Mesodermal cell (in vitro differentiated cells): ENCODE data around the gene GDPD5.

ENCODE experiments used
- H3K27ac ChIP-seq: 2 replicates; pipeline ENCODE4 v1.7.0; 2013; ENCODE audit warnings: mild to moderate bottlenecking, low read depth, low read length, moderate library complexity; ENCODE audit not compliant: severe bottlenecking
- H3K36me3 ChIP-seq: 2 replicates; pipeline ENCODE4 v1.7.1; 2013; ENCODE audit warnings: mild to moderate bottlenecking, low read length, moderate library complexity; ENCODE audit not compliant: control insufficient read depth, insufficient read depth
- H3K4me1 ChIP-seq: one replicate; pipeline ENCODE4 v1.7.1; 2013; ENCODE audit warnings: mild to moderate bottlenecking, low read length; ENCODE audit not compliant: insufficient read depth, control insufficient read depth, poor library complexity, severe bottlenecking
- H3K4me3 ChIP-seq: 2 replicates; pipeline ENCODE4 v1.7.0; 2013; ENCODE audit warnings: low read length, control low read depth, mild to moderate bottlenecking; ENCODE audit not compliant: insufficient read depth, poor library complexity, severe bottlenecking; ENCODE audit errors: extremely low read depth
- H3K9me3 ChIP-seq: 2 replicates; pipeline ENCODE4 v1.7.1; 2013; ENCODE audit warnings: mild to moderate bottlenecking, low read length, moderate library complexity; ENCODE audit not compliant: control insufficient read depth
- WGBS, 2 experiments: methylation state at CpG; one replicate each; pipeline ENCODE4 v1.1.5; 2013; ENCODE audit warnings: missing lambda C conversion rate in 2 of 2; ENCODE audit not compliant: insufficient coverage in 2 of 2; 5-methylcytosine and 5-hydroxymethylcytosine counted together

The GDPD5 gene

GRCh38 chr11:75509020-75509720, 16.6 kb downstream of the GDPD5 start:
- H3K4me3 ChIP-seq: no peak overlapping the region
- H3K4me1 ChIP-seq: no peaks in the 10 kb centered on the region
- no peaks in the 10 kb centered on the region for H3K9me3 ChIP-seq
- no peak overlapping the region for H3K27ac ChIP-seq
- 69 to 81% methylated on average over 5 of the region's 5 CpGs for WGBS, 2 experiments
- no peaks in the 10 kb centered on the region for H3K36me3 ChIP-seq

GRCh38 chr11:75508051-75508561, 17.6 kb downstream of the GDPD5 start:
- Histone ChIP-seq H3K27ac (no peak overlapping the region), H3K4me1 (no peaks in the 10 kb centered on the region), H3K36me3 (no peaks in the 10 kb centered on the region), H3K4me3 (no peak overlapping the region), H3K9me3 (no peaks in the 10 kb centered on the region)
- 72 to 81% methylated on average over 6 to 7 of the region's 8 CpGs for WGBS, 2 experiments

- WGBS, 2 experiments: 74 to 95% methylated on average over 2 of the region's 3 CpGs
- H3K27ac ChIP-seq: no peak overlapping the region
- no peaks in the 10 kb centered on the region for H3K9me3 ChIP-seq
- no peaks in the 10 kb centered on the region for H3K36me3 ChIP-seq
- H3K4me3 ChIP-seq: no peak overlapping the region
- no peaks in the 10 kb centered on the region for H3K4me1 ChIP-seq
These were observed 18.2 kb downstream of the GDPD5 start for GRCh38 chr11:75507571-75507970.

- H3K9me3 ChIP-seq: no peaks in the 10 kb centered on the region
- whole genome bisulfite sequencing, 2 experiments: 92 to 100% methylated on average over 6 of the region's 6 CpGs
- H3K27ac ChIP-seq: no peak overlapping the region
- H3K36me3 ChIP-seq: no peaks in the 10 kb centered on the region
- H3K4me1 ChIP-seq: peaks cover under 1% of the 10 kb centered on the region
- no peak overlapping the region for H3K4me3 ChIP-seq
These were observed 18.9 kb downstream of the GDPD5 start for GRCh38 chr11:75506827-75507226.

GRCh38 chr11:75505916-75506692, 19.6 kb downstream of the GDPD5 start:
- H3K4me3 ChIP-seq: no peak overlapping the region
- H3K4me1 ChIP-seq: peaks cover 3% of the 10 kb centered on the region
- H3K27ac ChIP-seq: no peak overlapping the region
- no peaks in the 10 kb centered on the region for H3K36me3 ChIP-seq
- 88 to 98% methylated on average over 6 to 10 of the region's 11 CpGs for WGBS, 2 experiments
- no peaks in the 10 kb centered on the region for H3K9me3 ChIP-seq

GRCh38 chr11:75504501-75504900, 21.2 kb downstream of the GDPD5 start:
- H3K36me3 ChIP-seq: no peaks in the 10 kb centered on the region
- H3K4me3 ChIP-seq: no peak overlapping the region
- H3K9me3 ChIP-seq: no peaks in the 10 kb centered on the region
- H3K27ac ChIP-seq: no peak overlapping the region
- 88% methylated on average over 3 of the region's 5 CpGs for WGBS, 2 experiments
- peaks cover 11% of the 10 kb centered on the region for H3K4me1 ChIP-seq

- 92% methylated on average over 5 of the region's 5 CpGs for WGBS, 2 experiments
- H3K9me3 ChIP-seq: no peaks in the 10 kb centered on the region
- peaks cover 18% of the 10 kb centered on the region for H3K4me1 ChIP-seq
- no peaks in the 10 kb centered on the region for H3K36me3 ChIP-seq
- no peak overlapping the region for H3K27ac ChIP-seq
- H3K4me3 ChIP-seq: no peak overlapping the region
These were observed 22.1 kb downstream of the GDPD5 start for GRCh38 chr11:75503531-75504099.

- 83 to 100% methylated on average over 1 of the region's 1 CpG for WGBS, 2 experiments
- H3K9me3 ChIP-seq: no peaks in the 10 kb centered on the region
- H3K4me3 ChIP-seq: no peak overlapping the region
- H3K27ac ChIP-seq: no peak overlapping the region
- no peaks in the 10 kb centered on the region for H3K36me3 ChIP-seq
- peaks cover 24% of the 10 kb centered on the region for H3K4me1 ChIP-seq
These were observed 23.6 kb downstream of the GDPD5 start for GRCh38 chr11:75502138-75502537.

- Histone ChIP-seq H3K36me3 (no peaks in the 10 kb centered on the region), H3K4me3 (no peak overlapping the region), H3K9me3 (no peaks in the 10 kb centered on the region), H3K4me1 (peaks cover 29% of the 10 kb centered on the region), H3K27ac (no peak overlapping the region)
- WGBS, 2 experiments: 94 to 96% methylated on average over 4 of the region's 4 CpGs
These were observed 25.0 kb downstream of the GDPD5 start for GRCh38 chr11:75500742-75501141.

- H3K9me3 ChIP-seq: no peaks in the 10 kb centered on the region
- H3K36me3 ChIP-seq: no peaks in the 10 kb centered on the region
- WGBS, 2 experiments: 90 to 93% methylated on average over 7 to 8 of the region's 8 CpGs
- H3K4me1 ChIP-seq: peaks cover 31% of the 10 kb centered on the region
- peak overlapping the region; percentile 39 for H3K27ac ChIP-seq
- no peak overlapping the region for H3K4me3 ChIP-seq
These were observed 26.1 kb downstream of the GDPD5 start for GRCh38 chr11:75499423-75500190.
